Retinal pigment epithelial cell (primary cell): ENCODE results near the gene ASB16.
A peak's percentile ranks its signal among the peaks of the same experiment; 100 is the strongest.

Experiments
- DNase-seq: peaks from one replicate; pipeline ENCODE4 v3.0.0-alpha.2; 2010; ENCODE audit warnings: low read depth
- H3K4me3 ChIP-seq: 2 replicates; pipeline ENCODE4 v1.5.1; 2011; ENCODE audit warnings: mild to moderate bottlenecking, low read length, control low read depth, moderate library complexity
- TF ChIP-seq, protein P1 (sequence below): conservative IDR thresholded peaks from 2 replicates; pipeline ENCODE4 v1.5.1; 2011; ENCODE audit warnings: low read depth, low read length, control low read depth, inconsistent platforms

The ASB16 gene

DNA sequence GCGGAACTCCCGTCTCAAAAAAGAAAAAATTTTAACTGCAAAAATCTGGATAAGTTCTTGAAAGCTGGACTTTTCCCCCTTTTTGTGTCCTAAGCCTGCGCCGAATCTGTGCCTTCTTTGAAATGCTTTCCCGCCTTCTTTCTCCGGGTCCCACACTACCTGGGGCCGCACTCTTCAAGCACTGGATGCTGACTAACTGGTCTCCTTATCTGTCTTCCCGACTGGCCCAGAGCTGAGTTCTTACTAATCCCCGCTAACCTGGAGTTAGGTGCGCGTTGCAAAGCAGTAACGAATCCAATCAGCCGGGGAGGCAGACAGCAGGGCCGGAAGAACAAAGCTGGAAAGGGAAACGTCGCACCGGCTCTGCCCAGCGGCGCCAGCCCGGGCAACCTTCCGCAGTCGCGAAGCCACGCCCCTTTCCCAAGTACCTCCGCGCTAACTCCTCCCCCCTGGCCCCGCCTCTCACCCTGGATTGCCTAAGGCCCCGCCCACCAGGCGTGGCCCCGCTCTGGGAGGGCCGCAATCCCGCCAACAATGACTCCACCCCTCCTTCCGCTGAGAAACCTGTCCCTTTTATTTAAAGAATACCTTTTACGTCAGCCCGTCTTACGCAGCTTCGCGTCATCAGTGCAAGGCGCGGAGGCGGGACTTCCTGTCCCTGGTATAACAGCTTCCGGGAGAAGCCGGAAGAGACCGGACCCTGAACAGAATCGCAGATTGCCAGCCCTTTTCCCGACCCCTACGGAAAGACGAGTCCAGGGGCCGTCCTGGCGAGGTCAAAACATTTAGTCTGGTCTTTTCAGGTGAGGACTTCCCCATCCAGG lies 16.0 kb downstream of the ASB16 start, which contains the start of gene TMUB2:
TMUB2 (plus strand) TSS at position 666 of the 824 bp plus-strand sequence. CDS start 737 bp downstream, outside the sequence.
- peak; percentile 97 for DNase-seq
- TF ChIP-seq, protein P1, sequence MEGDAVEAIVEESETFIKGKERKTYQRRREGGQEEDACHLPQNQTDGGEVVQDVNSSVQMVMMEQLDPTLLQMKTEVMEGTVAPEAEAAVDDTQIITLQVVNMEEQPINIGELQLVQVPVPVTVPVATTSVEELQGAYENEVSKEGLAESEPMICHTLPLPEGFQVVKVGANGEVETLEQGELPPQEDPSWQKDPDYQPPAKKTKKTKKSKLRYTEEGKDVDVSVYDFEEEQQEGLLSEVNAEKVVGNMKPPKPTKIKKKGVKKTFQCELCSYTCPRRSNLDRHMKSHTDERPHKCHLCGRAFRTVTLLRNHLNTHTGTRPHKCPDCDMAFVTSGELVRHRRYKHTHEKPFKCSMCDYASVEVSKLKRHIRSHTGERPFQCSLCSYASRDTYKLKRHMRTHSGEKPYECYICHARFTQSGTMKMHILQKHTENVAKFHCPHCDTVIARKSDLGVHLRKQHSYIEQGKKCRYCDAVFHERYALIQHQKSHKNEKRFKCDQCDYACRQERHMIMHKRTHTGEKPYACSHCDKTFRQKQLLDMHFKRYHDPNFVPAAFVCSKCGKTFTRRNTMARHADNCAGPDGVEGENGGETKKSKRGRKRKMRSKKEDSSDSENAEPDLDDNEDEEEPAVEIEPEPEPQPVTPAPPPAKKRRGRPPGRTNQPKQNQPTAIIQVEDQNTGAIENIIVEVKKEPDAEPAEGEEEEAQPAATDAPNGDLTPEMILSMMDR = no peak
- H3K4me3 ChIP-seq = peak within 1 kb of the TSS; percentile 98

DNA sequence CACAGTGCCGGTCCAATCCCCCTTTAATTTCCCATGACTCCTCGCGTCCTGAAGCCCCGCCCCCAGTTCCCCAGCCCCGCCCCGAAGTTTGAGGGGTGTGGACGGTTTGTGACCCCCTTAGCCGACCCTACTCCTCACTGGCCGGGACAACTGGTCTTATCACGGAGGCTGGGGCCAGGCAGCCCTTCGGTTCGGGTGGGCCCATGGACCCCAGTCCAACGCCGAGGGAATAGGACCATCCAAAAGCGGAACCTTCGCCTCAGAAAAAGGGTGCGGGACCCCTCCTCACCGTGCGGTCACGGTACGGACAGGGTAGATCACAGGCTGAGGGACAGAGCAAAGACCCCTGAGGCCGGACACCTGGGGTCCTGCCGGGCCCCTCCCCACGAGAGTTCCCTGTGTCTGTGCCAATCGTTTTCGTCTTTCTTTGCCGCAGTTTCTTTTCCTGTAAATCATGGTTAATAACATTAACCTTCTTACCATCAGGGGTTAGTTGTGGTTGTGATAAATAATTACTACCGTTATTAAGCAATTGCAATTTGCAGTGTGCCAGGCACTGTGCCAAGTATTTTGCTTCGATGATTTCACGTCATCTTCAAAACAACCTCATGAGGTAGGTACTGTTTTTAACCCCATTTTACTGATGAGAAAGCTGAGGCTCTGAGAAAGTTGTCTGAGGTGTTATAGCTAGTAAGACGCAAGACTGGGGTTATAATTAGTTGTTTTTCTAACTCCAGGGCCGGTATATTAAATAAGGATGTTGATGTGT lies 16.8 kb downstream of the ASB16 start:
- TF ChIP-seq, protein P1 = no peak
- no peak for DNase-seq

DNA sequence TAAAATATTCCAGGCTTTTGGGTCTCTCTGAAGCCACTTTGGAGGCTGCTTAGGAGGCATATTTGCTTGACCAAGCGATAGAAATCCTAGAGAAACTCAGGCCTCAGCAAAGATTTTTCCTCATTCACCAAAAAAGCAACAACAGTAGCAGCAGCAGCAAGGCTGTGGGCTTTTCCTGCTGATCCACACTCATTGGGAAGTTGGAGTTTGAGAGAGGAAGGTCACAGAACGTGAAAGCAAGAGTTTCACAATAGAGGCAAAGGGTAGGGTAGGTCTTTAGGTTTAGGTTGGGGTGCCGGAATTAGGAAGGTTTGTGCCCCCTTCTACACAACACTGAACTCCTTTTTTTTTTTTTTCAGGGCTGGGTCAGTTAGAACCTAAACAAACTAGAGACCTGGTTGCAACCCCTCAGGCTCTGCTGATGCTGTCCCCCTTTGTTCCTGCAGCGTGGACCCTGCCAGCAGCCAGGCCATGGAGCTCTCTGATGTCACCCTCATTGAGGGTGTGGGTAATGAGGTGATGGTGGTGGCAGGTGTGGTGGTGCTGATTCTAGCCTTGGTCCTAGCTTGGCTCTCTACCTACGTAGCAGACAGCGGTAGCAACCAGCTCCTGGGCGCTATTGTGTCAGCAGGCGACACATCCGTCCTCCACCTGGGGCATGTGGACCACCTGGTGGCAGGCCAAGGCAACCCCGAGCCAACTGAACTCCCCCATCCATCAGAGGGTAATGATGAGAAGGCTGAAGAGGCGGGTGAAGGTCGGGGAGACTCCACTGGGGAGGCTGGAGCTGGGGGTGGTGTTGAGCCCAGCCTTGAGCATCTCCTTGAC lies 18.3 kb downstream of the ASB16 start:
- no peak for DNase-seq
- H3K4me3 ChIP-seq = no peak overlapping the region
- TF ChIP-seq, protein P1 = no peak

More for the DNA sequence above, 16.8 kb downstream of the ASB16 start:
- H3K4me3 ChIP-seq = peak overlapping the region; percentile 98

DNA sequence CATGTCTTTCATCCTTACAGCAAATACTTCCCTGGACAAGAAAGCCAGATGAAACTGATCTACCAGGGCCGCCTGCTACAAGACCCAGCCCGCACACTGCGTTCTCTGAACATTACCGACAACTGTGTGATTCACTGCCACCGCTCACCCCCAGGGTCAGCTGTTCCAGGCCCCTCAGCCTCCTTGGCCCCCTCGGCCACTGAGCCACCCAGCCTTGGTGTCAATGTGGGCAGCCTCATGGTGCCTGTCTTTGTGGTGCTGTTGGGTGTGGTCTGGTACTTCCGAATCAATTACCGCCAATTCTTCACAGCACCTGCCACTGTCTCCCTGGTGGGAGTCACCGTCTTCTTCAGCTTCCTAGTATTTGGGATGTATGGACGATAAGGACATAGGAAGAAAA lies 20.0 kb downstream of the ASB16 start:
- DNase-seq = no peak
- TF ChIP-seq, protein P1 = no peak
- H3K4me3 ChIP-seq = no peak overlapping the region

DNA sequence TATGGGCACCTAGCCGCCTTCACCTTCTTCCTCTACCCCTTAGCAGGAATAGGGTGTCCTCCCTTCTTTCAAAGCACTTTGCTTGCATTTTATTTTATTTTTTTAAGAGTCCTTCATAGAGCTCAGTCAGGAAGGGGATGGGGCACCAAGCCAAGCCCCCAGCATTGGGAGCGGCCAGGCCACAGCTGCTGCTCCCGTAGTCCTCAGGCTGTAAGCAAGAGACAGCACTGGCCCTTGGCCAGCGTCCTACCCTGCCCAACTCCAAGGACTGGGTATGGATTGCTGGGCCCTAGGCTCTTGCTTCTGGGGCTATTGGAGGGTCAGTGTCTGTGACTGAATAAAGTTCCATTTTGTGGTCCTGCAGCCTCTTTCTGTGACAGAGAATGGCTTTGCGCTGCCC lies 20.9 kb downstream of the ASB16 start:
- H3K4me3 ChIP-seq = no peak overlapping the region
- no peak for DNase-seq
- TF ChIP-seq, protein P1 = no peak

DNA sequence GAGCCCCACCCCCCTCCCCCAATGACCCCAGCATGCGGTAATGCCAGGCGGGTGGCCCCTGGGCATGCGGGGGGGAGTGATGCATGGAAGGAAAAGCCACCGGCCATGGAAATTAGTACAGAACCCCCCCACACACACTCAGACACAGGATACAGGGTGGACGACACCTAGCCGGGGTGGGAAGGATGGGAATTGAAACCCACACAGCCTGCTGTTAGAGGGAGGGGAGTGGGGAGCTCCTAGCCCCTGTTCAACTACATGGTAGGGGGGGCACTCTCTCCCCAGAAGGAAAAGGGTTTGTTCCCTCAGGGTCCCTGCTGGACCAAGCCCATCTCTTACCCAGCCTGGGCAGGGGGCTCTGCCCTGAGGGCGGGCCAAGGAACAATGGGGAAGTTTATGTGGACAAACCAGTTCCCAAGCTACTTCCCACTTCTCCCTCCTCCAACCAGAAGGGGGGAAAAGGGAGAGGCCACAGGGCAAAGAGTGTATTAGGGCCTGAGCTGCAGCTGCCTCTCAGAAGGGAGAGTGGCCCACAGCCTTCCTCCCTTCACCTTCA lies 21.5 kb downstream of the ASB16 start:
- TF ChIP-seq, protein P1 = no peak
- DNase-seq = no peak
- no peak overlapping the region for H3K4me3 ChIP-seq
